GM21367 (cell line): Measurements from ENCODE around the gene ACSL3.
"Not testable (repeated sequence)": the region's sequence is repeated elsewhere in the genome, so short reads cannot be mapped to it uniquely, and the experiment has no call there.

Source experiments
- ATAC-seq: cut with Tn5 transposase; IDR thresholded peaks from one replicate; pipeline ENCODE4 v1.9.1; 2021; ENCODE audit not compliant: unreplicated experiment

ACSL3 gene

DNA sequence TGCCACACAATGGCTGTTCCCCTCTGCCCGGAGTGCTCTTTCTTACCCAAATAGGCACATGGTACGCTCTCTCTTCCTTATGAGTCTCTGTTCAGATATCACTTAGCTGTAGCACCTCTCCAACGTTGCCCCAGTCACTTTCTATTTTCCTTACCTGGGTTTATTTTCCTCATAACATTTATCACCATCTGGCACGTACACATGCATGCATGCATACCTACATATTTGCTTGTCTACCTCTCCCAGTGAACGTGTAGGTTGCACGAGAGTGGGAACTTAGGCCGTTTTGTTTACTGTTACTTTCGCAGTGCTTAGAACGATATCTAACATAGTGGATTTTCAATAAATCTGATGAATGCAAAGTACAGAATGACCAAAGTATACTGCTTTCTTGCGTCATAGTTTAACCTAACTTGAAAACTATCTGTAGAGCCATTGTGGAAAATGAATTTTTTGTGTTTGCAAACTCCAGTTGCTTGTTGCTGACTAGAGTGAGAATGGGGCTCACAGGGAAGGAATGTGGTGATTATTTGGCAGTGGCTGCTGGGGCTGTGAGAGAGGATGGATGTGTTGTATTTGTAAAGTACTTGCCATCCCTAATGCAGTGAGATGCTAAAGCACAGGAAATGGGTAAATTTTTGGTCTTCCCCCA is 47.1 kb downstream of the ACSL3 start:
- no peak for ATAC-seq

DNA sequence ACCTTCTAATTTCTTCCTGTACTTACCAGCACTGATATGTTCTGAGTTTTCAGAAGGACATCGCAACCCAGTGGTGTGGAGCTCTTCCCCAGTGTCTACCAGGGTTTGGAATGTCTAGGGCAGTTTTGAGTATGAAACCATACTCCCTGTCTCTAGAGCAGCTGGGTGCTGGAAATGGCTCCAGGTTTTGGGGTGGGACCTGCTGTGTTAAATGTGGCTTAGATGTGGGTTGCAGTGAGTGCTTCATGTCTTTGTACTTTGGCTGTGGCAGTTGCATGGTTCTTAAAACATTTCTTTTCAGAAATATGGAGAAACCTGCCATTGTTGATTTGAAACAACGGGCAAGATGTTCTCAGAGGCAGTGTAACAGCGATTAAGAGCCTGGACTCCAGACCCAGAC is 48.5 kb downstream of the ACSL3 start:
- ATAC-seq = no peak

DNA sequence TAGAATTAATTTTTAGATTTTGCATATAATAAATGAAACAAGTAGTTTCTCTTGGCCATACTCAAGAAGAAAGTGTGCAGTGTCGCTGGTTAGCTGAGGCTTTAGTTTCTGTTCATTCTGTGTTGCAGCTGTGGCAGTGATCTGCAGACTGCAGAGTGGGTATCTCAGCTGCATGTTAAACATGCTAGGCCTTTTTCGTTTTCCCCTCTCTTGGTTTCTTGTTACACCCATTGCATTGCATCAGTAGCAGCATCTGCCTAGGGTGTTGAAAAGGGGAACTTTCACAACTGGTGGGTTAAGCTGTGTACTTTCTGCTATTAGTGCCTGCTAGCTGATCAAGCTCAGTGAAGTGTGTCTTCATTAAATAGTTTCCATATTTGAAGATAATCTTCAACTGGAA is 51.3 kb downstream of the ACSL3 start:
- ATAC-seq = peak; percentile 98

DNA sequence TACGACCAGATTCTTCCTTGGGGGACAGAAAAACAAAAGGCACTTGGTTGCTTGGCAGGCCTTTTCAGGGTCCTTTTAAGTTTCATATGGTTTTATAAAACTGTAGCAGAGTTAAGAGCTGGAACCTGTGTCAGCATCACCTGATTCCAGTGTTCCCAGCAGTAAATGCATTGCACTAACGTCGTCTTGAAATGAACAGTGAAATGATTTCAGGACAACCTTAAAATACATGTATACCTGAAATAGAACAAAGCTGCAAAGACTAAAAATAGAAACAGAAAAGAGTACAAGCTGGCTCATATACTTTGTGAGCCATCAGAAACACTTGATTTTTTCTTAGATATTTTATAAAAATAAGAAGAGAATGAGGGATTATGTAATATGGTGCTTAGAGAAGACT is 51.9 kb downstream of the ACSL3 start:
- no peak for ATAC-seq

DNA sequence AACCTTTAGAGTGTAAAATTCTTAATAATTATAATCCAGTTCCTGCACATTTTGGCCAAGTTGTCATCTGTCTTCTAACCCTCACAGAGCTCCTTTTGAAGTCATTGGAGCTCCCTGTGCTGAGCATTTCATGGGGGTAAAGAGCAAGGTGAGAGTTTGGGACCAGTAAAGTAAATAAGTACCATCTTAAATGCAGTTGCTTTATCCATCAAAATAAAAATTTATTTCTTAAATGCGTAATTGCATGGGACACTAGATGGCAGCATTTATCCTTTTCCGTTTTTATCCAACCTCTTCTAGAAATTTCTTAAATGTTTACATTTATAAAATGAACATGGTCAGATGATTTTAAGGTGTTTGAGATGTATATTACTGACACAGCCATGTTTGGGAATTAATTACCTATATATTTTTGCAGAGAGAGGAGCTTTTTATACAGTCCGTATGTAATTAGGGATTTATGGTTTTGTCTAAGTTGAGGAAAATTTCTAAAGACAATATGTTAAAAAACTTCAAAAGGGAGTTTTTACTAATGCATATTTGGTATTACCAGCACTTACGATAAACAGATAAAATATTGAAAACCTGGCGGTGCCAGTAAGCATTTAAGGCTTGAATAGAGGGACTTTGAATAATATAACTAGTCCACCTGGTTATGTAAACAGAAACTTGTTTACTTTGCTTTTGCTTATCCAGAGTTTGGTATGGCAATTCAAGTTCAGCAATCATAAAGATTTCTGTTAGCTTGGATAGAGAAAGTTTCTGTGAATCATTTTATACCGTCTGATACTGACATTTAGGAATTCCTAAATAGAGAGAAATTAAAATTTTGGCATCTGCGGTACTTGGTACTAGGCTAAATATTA is 54.5 kb downstream of the ACSL3 start:
- ATAC-seq = no peak

DNA sequence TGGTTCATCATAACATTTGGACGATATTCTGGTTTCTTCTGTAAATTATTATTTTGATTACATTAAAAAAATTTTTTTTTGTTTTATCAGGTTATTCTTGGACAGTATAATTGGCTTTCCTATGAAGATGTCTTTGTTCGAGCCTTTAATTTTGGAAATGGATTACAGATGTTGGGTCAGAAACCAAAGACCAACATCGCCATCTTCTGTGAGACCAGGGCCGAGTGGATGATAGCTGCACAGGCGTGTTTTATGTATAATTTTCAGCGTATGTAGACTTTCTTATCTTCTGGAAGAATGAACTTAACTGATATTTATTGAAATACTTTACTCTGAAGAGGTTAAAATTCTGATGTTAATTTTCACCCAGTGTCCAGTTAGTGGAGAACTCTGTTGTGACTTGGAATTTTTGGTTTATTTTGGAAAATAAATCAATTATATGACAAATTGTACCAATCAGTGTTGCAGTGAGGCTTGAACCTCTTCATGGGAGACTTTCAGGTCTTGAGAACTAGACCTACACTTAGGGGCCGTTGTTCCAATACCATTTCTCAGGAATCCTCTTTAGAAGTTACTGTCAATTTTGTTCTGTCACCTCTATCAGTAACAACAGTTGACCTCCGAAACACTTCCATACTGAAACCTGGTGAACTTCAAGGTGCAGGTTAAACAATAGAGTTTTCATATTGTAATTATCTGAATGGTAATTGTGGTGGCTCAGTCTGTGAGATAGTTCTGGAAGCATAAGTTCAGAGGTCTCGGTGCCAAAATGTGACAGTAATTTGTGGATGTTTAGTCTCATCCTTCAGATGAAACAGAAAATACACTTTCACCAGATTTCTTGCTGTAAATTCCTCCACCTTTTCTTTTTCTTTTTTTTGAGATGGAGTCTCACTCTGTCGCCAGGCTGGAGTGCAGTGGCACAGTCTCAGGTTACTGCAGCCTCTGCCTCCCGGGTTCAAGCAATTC is 55.7 kb downstream of the ACSL3 start:
- ATAC-seq = no peak

DNA sequence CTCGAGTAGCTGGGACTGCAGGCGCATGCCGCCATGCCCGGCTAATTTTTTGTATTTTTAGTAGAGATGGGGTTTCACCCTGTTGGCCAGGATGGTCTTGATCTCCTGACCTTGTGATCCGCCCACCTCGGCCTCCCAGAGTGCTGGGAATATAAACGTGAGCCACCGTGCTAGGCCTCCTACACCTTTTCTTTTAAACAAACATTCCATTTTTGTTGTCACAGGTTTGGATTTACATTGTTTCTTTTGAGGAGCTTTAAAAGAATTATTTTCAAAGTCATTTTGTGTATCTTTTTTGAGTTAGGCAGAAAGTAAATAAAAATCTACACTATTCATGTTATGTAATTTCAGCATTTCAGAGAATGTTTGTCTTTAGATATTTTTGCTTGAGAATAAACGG is 56.4 kb downstream of the ACSL3 start:
- not testable (repeated sequence) for ATAC-seq

DNA sequence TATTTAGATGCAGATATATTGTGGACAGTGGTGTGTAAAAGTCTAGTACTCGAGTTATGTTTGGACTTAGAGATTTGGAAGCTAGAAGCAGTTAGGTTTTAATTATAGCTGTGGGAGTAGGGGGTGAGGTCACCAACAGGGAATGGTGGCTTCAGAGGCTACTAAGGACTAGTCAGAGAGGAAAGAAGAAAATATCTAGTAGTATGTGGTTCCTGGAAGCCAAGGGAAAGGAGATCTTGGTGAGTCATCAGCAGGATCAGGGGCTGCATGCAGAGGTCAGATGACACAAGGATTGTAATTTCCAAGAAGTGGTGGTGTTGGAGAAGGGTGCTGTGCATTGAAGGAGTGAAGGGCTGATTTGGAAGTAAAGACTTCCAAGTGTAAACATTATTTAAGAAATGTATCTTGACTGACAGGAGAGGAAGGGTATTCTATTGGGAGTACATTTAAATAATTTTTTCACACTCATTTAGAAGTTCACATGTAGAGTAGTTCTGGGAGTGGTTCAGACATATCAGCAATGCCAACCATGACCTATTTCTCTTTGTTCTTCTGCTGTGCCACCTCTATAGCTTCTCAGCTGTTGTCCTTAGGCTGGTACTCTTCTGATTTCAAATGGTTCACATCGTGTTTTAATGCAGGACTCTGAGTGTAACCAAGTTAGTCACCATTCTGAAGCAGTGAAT is 59.1 kb downstream of the ACSL3 start:
- no peak for ATAC-seq

DNA sequence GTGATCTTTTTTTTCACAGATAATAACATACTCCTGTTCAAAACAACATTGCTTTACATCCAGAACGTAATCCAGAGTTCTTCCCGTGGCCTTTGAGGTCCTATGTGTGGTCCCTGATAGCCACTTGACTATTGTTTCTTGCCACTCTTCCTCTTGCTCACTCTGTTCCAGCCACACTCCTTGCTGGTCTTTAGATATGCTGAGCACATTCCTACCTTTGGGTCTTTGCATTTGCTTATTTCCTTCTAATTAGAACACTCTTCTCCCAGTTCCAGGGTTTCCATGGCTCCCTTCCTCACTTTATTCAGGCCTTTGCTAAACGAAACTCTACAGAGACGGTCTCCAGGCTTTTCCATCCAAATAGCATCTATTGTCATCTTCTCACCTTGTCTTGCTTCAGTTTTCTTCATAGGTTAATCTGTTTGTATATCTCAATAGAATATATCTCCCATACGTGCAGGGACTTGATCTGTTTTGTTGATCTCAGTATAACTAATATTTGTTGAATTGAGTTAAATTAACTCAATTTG is 59.9 kb downstream of the ACSL3 start:
- ATAC-seq = no peak

DNA sequence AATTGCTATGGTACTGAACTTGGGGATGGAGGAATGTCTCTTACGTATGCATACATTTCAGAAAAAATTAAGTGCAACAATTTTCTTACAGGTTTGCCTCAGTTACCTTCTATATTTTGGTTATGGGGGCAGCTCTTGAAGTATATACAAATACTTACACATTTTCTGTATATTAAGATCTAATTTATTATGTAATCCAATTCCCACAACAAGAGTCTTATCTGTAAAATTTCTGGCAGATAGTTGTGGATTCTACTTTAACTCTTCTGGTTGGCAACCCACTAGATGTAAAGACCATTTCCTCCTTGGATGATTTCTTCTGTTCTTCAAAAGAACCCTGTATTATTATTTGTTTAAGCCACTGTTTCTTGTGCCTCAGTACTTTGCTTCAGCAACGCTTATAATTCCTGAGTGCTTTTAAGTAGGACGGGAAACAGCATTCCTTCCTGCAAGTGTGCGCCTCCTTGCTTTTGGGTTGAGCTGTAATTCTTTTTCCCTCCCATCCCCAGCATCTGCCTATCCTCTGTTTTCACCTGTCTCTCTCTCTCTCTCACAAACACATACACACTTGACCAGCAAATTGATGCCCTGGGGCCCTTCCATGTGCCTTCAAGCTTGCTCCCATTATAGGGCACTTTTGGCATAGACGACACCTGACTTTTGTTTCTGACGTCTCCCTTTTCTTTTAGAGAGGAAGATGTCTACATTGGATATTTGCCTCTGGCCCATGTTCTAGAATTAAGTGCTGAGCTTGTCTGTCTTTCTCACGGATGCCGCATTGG is 61.4 kb downstream of the ACSL3 start:
- ATAC-seq = no peak

DNA sequence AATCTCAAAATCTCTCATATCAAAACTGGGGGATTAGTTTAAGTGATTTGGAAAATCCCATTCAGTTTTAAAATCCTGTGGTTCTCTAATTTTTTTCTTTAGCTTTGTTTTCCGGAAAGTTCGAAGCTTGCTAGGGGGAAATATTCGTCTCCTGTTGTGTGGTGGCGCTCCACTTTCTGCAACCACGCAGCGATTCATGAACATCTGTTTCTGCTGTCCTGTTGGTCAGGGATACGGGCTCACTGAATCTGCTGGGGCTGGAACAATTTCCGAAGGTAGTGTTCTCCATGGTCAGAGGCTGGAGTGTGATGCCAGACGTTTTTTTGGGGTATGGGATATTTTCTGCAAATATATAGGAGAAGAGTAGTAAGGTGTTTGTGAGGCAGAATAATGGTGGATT is 66.1 kb downstream of the ACSL3 start:
- no peak for ATAC-seq

DNA sequence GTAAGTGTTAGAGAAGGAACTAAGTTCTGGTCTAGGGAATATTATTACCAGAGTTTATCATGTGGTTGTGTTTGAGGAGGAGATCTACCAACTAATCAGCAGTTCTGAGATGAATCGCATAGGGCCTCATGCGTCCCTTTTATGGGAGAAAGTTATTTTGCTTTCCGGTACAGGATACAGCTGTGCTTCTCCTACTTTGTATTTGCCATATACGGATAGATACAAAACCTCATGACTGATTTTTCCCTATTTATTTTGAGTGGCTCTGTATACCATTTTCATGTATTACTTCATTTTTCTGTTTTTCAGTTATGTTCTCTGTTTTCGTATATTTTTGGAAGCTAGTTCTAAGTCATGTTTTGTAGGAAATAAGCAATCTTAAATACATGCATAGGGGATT is 66.8 kb downstream of the ACSL3 start:
- ATAC-seq = no peak

DNA sequence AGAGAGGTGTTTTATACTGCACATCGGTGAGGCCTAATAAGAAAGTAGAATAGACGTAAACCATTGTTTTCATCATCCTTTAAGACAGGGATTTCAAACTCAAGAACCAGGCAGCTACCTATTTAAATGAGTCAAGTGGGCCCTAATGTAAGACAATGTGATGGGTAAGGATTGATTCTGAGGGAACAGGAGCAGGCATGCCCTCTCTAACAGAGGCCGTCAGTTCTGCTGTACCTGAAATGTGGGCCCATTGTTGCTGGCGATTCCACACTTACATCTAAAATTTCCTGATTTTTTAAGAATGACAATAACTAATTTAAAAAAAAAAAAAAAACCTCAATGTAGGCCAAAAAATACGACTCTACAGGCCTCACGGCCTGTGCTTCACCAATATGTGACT is 67.5 kb downstream of the ACSL3 start:
- no peak for ATAC-seq

DNA sequence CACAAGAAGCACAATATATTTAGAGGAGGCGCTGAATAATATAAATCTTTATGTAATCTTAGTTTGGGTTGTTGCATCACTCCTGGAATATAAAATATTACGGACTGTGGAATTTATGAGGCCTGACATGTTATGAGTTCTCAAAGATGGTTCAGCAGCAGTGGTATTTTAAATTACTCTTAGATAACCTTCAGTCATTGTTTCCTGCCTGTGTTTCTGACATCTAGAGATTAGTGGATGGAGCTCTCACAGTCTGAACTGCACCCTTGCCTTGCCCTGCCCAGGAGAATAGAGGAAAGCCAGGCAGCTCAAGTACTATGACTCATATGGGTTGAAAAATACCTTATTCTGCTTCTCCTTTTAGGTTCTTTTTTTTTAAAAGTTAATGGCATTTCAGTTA is 70.0 kb downstream of the ACSL3 start:
- no peak for ATAC-seq

DNA sequence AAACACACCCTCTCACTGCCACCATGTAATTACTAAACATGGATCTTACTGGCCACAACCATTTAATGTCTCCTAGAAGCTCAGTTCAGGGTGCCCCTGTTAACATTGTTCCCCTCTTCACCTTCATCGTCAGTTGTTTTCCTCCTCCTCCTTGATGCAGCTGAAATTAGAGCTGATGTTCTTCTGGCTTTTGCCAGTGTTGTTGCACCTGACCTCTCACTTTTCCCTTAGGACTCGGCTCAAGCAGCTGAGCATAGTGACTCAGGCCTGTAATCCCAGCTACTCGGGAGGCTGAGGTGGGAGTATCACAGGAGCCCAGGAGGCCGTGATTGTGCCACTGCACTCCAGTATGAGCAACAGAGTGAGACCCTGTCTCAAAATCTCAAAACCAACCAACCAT is 70.8 kb downstream of the ACSL3 start:
- no peak for ATAC-seq

DNA sequence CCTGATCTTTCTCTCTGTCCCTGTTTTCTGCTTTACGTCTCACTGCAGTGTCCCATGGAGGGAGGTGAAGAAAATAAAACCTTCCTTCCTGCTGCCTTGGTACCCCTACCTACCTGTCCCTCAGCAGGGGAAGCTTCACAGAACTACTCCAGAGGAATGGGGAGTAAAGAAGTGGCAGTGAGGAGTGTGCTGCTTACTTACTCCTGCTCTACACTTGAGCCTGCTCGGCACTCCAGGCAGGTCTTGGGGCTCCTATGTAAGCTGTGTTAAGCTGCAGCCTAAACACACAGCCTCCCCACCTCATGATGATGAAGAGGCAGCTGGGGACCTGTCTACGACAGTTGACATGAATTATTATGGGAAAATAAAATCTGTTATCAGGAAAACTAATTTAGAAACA is 72.6 kb downstream of the ACSL3 start:
- no peak for ATAC-seq

DNA sequence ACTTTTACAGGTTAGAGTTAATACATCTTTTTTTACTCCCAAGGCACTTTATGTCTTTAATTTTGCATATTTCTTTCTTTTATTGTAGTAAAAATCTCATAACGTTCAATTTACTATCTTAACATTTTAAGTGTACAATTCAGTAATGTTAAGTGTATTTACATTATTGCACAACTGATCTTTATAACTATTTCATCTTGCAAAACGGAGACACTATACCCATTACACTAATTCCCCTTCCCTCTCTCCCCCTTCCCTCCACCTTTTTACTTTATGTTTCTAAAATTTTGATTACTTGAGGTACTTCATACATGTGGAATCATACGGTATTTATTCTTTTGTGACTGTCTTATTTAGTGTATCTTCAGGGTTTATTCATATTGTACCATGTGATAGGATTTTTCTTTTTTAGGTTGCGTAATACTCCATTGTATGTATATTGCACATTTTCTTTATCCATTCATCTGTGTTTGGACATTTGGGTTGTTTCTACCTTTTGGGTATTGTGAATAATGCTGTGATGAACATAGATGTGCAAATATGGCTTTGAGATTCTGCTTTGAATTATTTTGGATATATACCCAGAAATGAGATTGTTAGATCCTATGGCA is 75.0 kb downstream of the ACSL3 start:
- no peak for ATAC-seq

DNA sequence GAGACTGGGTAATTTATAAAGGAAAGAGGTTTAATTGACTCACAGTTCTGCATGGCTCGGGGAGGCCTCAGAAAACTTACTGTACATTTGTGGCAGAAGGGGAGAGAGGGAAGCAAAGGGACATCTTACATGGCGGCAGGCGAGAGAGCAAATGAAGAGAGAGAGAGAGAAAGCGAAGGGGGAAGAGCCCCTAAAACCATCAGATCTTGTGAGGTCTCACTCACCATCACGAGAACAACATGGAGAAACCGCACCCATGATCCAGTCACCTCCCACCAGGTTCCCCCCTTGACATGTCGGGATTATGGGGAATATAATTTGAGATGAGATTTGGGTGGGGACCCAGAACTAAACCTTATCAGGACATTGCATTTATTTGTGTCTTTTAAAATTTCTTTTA is 75.9 kb downstream of the ACSL3 start:
- ATAC-seq = no peak

DNA sequence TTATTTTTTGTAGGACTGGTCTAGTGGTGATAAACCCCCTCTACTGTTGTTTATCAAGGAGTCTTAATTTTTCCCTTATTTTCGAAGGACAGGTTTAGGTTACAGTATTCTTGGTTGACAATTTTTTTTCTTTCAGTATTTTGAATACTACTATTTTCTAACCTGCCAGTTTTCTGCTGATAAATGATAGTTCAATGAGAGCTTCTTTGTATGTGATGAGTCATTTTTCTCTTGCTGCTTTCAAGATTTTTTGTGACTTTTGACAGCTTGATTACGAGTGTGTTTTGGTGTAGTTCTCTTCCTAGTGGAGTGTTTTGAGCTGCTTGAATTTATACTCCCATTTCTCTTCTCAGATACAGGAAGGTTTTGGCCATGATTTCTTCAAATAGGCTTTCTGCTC is 77.5 kb downstream of the ACSL3 start:
- ATAC-seq = no peak
